NCI-H2029 treated with DMSO at 0.1 percent for 48 hours (cell line): ENCODE results near the gene GLRX2.
"Not testable (repeated sequence)": the region's sequence is repeated elsewhere in the genome, so short reads cannot be mapped to it uniquely, and the experiment has no call there.

Experiments used
- DNase-seq: peaks from one replicate; lab custom pipeline; 2025; lab: John Stamatoyannopoulos, UW

GLRX2 gene, protein sequence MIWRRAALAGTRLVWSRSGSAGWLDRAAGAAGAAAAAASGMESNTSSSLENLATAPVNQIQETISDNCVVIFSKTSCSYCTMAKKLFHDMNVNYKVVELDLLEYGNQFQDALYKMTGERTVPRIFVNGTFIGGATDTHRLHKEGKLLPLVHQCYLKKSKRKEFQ

GRCh38 chr1:193104907-193105820 lies at the start of gene GLRX2:
Gene GLRX2, minus strand, starts transcription at chr1:193105414. Its CDS starts 32 bp downstream, at chr1:193105382.
- DNase-seq: no peak

DNA sequence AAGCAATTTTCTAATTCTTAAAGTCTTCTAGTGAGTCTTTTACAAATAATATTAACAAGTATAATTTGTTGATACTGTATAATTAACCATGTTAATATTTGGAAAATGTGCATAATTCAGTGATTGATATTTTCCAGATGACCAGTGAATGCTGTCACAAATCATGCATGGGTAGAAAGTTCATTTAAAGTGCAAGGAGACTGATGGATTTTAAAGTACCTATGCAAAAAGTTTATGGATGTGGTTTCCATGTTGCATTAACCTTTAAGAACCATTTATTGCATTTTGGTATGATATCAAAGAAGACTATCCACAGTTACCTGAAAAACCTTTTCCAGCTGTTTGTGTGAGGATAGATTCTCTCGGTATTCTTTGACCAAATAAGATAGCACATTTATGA lies 39.8 kb upstream of the GLRX2 start:
- no peak for DNase-seq

DNA sequence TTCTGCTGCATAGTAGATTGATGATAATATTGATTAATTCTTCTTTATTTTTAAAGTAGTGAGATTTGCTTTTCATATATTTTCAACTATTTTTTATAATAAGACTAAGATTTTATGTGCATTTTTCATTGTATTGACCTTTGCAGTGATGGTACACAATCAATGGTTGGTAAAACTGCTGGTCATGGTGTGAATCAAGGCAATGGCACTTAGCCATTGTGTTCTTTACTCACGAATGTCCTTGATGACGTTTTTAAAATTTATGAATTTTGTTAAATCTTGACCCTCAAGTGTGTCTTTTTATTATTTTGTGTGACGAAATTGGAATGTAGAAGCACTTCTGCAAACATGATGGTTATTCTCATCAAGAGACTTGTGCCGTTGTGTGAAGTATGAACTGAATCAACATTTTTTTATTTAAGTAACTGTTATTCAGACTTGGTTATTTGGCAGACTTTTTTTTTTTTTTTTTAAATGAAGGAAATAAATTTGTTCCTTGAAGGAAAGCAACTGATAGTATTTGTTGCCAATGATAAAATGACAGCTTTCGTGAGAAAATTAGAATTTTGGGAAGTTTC lies 39.2 kb upstream of the GLRX2 start:
- no peak for DNase-seq

- no peak for DNase-seq
Observed at GRCh38 chr1:193143285-193143684, 38.1 kb upstream of the GLRX2 start.

DNA sequence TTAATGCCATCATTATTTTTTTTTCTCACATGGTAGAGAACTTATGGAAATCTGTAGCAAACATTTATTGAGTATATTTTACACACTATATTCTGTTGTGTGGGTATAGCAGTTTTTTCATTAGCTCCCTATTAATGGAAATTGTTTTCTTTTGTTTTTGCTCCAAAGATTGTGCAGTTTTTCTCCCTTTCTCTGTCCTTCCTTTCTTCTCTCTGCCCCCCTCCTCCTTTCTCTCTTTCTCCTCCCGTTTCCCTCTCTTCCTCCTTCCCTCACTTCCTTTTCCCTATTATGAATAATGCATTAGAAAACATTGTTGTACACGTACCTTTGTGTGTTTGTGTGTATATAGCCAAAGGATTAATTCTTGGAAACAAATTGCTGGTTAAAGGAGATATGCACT lies 37.2 kb upstream of the GLRX2 start:
- no peak for DNase-seq

GRCh38 chr1:193141804-193142203 lies 36.6 kb upstream of the GLRX2 start:
- no peak for DNase-seq

- no peak for DNase-seq
Observed at GRCh38 chr1:193140254-193140653, 35.0 kb upstream of the GLRX2 start.

GRCh38 chr1:193131266-193131860 lies 26.1 kb upstream of the GLRX2 start:
- DNase-seq: no peak

DNA sequence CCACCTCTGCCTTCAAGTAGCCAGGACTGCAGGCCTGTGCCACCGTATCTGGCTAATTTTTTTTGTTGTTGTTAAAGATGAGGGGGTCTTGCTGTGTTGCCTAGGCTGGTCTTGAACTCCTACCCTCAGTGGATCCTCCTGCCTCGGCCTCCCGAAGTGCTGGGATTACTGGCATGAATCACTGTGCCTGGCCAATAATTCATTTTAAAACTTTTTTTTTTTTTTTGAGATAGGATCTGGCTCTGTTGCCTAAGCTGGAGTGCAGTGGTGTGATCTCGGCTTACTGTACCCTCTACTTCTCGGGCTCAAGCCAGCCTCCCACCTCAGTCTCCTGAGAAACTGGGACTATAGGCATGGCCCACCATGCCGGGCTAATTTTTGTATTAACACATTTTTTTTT lies 20.2 kb upstream of the GLRX2 start:
- DNase-seq: no peak

DNA sequence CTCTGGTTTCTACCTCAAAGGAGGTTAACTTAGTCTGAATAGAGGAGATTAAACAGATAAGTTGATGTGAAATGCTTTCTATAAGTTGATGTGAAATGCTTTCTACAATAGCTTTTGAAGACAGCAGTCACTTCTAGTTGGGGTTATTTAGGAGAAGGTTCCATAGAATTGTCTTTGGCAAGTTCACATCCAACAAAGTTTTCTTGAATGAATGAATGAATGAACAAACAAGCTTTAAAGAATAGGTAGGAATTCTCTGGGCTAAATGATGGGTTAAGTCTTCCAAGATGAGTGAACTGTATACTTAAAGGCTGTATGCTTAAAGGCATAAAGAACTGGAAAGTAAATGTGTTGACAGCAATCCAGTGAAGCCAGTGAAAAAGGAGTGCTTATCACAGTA lies 18.5 kb upstream of the GLRX2 start:
- DNase-seq: no peak

GRCh38 chr1:193121616-193122593 lies 16.7 kb upstream of the GLRX2 start, which contains the start of gene CDC73:
Gene CDC73, plus strand, starts transcription at chr1:193122031. Its CDS starts 170 bp downstream, at chr1:193122201.
- DNase-seq: peak; percentile 87

GRCh38 chr1:193120604-193121166 lies 15.5 kb upstream of the GLRX2 start:
- DNase-seq: no peak

GRCh38 chr1:193118803-193119730 lies 13.9 kb upstream of the GLRX2 start:
- DNase-seq: no peak

GRCh38 chr1:193118194-193118593 lies 13.0 kb upstream of the GLRX2 start:
- DNase-seq: no peak

DNA sequence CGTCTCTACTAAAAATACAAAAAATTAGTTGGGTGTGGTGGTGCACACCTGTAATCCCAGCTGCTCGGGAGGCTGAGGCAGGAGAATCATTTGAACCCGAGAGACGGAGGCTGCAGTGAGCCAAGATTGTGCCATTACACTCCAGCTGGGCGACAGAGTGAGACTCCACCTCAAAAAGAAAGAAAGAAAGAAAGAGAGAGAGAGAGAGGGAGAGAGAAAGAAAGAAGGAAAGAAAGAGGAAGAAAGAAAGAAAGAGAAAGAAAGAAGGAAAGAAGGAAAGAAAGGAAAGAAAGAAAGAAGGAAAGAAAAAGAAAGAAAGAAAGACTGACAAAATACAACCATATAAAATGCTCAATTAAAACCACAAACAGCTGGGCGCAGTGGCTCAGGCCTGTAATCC lies 12.0 kb upstream of the GLRX2 start:
- not testable (repeated sequence) for DNase-seq

GRCh38 chr1:193115629-193116227 lies 10.5 kb upstream of the GLRX2 start:
- DNase-seq: no peak

- no peak for DNase-seq
Observed at GRCh38 chr1:193114485-193115095, 9.4 kb upstream of the GLRX2 start.

DNA sequence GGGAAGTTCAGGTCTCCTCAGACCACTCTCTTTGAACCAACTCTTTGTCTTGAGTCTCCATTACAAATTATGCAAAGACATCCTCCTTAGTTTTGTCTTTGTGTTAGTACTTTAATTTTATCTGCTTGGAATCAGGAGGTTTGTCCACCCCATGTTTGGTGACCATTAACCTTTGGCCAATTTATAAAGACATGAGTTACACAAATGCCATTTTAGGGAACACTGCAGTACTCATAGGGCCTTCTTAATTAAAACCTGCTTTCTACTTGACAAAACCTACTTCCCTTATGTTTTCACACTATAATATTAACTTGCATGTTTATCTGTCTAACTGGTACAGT lies 8.7 kb upstream of the GLRX2 start:
- no peak for DNase-seq
